Endothelial cell of umbilical vein (primary cell): Measurements from ENCODE around the gene OR2Z1. TPM values are rescaled to one million over a fixed set of nuclear protein-coding genes. Genes with fewer than 3 reads are reported as not detected.

Experiments
- BruUV-seq: library from RNA; stranded (reverse); fragments of 400-500 nt; replicated peaks from 2 replicates; lab custom pipeline; 2021; lab: Mats Ljungman, UMichigan
- CTCF ChIA-PET: fragments of 300-600, 350-600 bp; sonication (Branson Sonifier 250); formaldehyde crosslinking; loops from one replicate; lab custom pipeline; 2021; ENCODE audit warnings: antibody characterized with exemption, inconsistent platforms; lab: Charles Lee
- POLR2A ChIA-PET: fragments of 300-600, 350-600 bp; sonication (Branson Sonifier 250); formaldehyde crosslinking; loops from one replicate; lab custom pipeline; 2021; ENCODE audit warnings: antibody characterized with exemption, inconsistent platforms; lab: Charles Lee
- DNase-seq: peaks from one replicate; pipeline ENCODE4 v3.0.0-alpha.2; 2011; ENCODE audit warnings: low read depth, low spot score
- FAIRE-seq: peaks from 2 replicates; lab custom pipeline; 2011; peaks lifted over from hg19 to GRCh38; lab: Jason Lieb, UNC
- H2AFZ ChIP-seq: 2 replicates; pipeline ENCODE4 v1.6.0; 2012; ENCODE audit warnings: low read depth, low read length, control low read depth, inconsistent platforms
- H3K27ac ChIP-seq: 2 replicates; pipeline ENCODE4 v1.5.1; 2011; ENCODE audit warnings: low read depth, mild to moderate bottlenecking, control low read depth, low read length, moderate library complexity; ENCODE audit not compliant: insufficient read depth
- H3K27me3 ChIP-seq, 2 experiments: 2 replicates each; pipeline versions ENCODE4 v1.6.0 to v1.6.1; 2011; ENCODE audit warnings: low read length in 2 of 2, mixed read lengths in 1 of 2; ENCODE audit not compliant: control insufficient read depth in 2 of 2, insufficient read depth in 2 of 2
- H3K36me3 ChIP-seq, 2 experiments: 2 replicates in 1 of 2; 3 replicates in 1 of 2; pipeline ENCODE4 v1.5.1; 2011; ENCODE audit warnings: low read length in 2 of 2, mild to moderate bottlenecking in 1 of 2, moderate library complexity in 1 of 2; ENCODE audit not compliant: control insufficient read depth in 2 of 2, insufficient read depth in 2 of 2; ENCODE audit errors: extremely low read depth in 1 of 2
- H3K4me1 ChIP-seq: 3 replicates; pipeline ENCODE4 v1.5.1; 2011; ENCODE audit warnings: mild to moderate bottlenecking, low read length; ENCODE audit not compliant: control insufficient read depth, insufficient read depth; ENCODE audit errors: extremely low read depth
- H3K4me2 ChIP-seq: 2 replicates; pipeline ENCODE4 v1.6.1; 2011; ENCODE audit warnings: low read length, control low read depth, mixed read lengths; ENCODE audit not compliant: insufficient read depth
- H3K4me3 ChIP-seq, 3 experiments: fragments of 200-600 bp in 1 of 3; sonication (generic), shearing (Covaris generic) in 1 of 3; replicated peaks in 1 of 3; 2 replicates each; pipeline ENCODE4 v1.5.1; 2011 to 2016; ENCODE audit warnings: control low read depth in 3 of 3, low read length in 3 of 3, mild to moderate bottlenecking in 2 of 3, inconsistent platforms in 1 of 3, low read depth in 1 of 3, moderate library complexity in 1 of 3; ENCODE audit not compliant: insufficient read depth in 1 of 3
- H3K79me2 ChIP-seq: 2 replicates; pipeline ENCODE4 v1.6.0; 2012; ENCODE audit warnings: low read length, inconsistent platforms; ENCODE audit not compliant: control insufficient read depth, insufficient read depth
- H3K9ac ChIP-seq: replicated peaks from 2 replicates; pipeline ENCODE3; 2011; ENCODE audit warnings: low read length, control low read depth; ENCODE audit not compliant: insufficient read depth; ENCODE audit errors: extremely low read depth
- H3K9me1 ChIP-seq: replicated peaks from 3 replicates; pipeline ENCODE4 v1.6.0; 2011; ENCODE audit warnings: mild to moderate bottlenecking, low read length; ENCODE audit not compliant: control insufficient read depth, insufficient read depth; ENCODE audit errors: extremely low read depth
- H3K9me3 ChIP-seq: replicated peaks from 2 replicates; pipeline ENCODE4 v1.5.1; 2012; ENCODE audit warnings: low read length, inconsistent platforms; ENCODE audit not compliant: control insufficient read depth, insufficient read depth
- H4K20me1 ChIP-seq: replicated peaks from 2 replicates; pipeline ENCODE3; 2011; ENCODE audit warnings: mild to moderate bottlenecking, low read length; ENCODE audit not compliant: control insufficient read depth, insufficient read depth; ENCODE audit errors: extremely low read depth
- EZH2 ChIP-seq: IDR thresholded peaks from 2 replicates; pipeline ENCODE4 v1.6.1; 2012; ENCODE audit warnings: borderline replicate concordance, low read depth, mild to moderate bottlenecking, moderate library complexity, low read length, inconsistent platforms; ENCODE audit not compliant: severe bottlenecking
- FOS ChIP-seq: IDR thresholded peaks from 2 replicates; pipeline ENCODE4 v1.6.1; 2011; ENCODE audit warnings: mild to moderate bottlenecking, low read length, moderate library complexity, borderline replicate concordance; ENCODE audit not compliant: insufficient read depth
- GATA2 ChIP-seq: IDR thresholded peaks from 2 replicates; pipeline ENCODE4 v1.7.0; 2011; ENCODE audit warnings: low read depth, mild to moderate bottlenecking, moderate library complexity, mixed read lengths, low read length; ENCODE audit not compliant: insufficient read length, insufficient read depth
- JUN ChIP-seq: IDR thresholded peaks from 2 replicates; pipeline ENCODE4 v1.6.1; 2011; ENCODE audit warnings: borderline replicate concordance, low read depth; ENCODE audit not compliant: insufficient read length, insufficient read depth
- MYC ChIP-seq: IDR thresholded peaks from one replicate; pipeline ENCODE4 v1.6.1; 2011; ENCODE audit warnings: mild to moderate bottlenecking, low read depth, low read length
- POLR2A ChIP-seq: IDR thresholded peaks from 2 replicates; pipeline ENCODE4 v1.6.1; 2012; ENCODE audit warnings: low read depth, mild to moderate bottlenecking, control low read depth, low read length
- POLR2AphosphoS5 ChIP-seq: IDR thresholded peaks from 2 replicates; pipeline ENCODE4 v1.6.1; 2012; ENCODE audit warnings: low read depth, mild to moderate bottlenecking, control low read depth, low read length, moderate library complexity; ENCODE audit not compliant: insufficient read depth
- dilution Hi-C: fragments of 300-500 bp; cut with MboI; formaldehyde crosslinking; loops from one replicate; pipeline ENCODE4 v1.15.0; 2019; ENCODE audit warnings: low sequenced_read_pairs; ENCODE audit not compliant: extremely low pct_ligation_motif_present
- intact Hi-C: fragments of 100-400 bp; cut with micrococcal nuclease; formaldehyde crosslinking; loops from one replicate; pipeline ENCODE4 v1.10.0; 2022
- polyA plus RNA-seq, 4 experiments: library from polyadenylated mRNA; depleted of rRNA in 3 of 4; stranded (reverse) in 3 of 4; unstranded in 1 of 4; fragments of >200 nt; gene quantifications; 2 replicates each; pipeline versions ENCODE4 v1.2.1 to v1.2.3, GENCODE V29; 2011 to 2012; ENCODE audit warnings: missing spikeins in 1 of 4
- total RNA-seq: library from RNA; stranded (reverse); gene quantifications from 2 replicates; pipeline ENCODE4 v1.2.3, GENCODE V29; 2021
- TF ChIP-seq, protein P1 (sequence below): IDR thresholded peaks from 2 replicates; pipeline ENCODE4 v1.6.1; 2011; ENCODE audit not compliant: insufficient read depth, insufficient read length
- TF ChIP-seq, protein P2 (sequence below), 2 donors: IDR thresholded peaks; 1 replicate in 1 of 2; 2 replicates in 1 of 2; pipeline ENCODE4 v1.5.1; 2011; ENCODE audit warnings: low read length in 2 of 2, mild to moderate bottlenecking in 2 of 2, moderate library complexity in 2 of 2, control low read depth in 1 of 2, inconsistent platforms in 1 of 2, low read depth in 1 of 2; ENCODE audit not compliant: insufficient read depth in 1 of 2; ENCODE audit errors: extremely low read depth in 1 of 2

The OR2Z1 gene
- total and polyA plus RNA-seq, 2 donors (not counting 3 experiments of a cell fraction or from before 2014, with no cell fraction given), result not detected

DNA sequence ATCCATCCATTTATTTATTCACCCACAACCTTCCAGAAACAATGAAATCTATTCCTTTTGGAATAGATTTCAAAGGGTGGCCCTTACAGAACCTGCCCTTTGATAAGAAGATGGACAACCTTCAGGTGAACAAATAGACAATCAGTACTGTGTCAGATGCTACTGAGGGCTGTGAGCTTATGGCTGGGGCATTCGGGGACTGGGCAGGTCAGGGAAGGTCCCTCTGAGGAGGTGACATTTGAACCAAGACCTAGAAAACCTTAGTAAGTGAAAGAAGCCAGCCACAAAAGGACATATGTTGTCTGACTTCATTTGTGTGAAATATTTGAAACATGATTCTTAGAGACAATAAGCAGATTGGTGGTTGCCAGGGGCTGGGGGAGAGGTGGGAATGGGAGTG, 38.5 kb upstream of the OR2Z1 start:
- H3K4me3 ChIP-seq, result no peak overlapping the region
- no peaks in the 10 kb centered on the region for H3K36me3 ChIP-seq
- H3K9ac ChIP-seq, result no peak overlapping the region
- TF ChIP-seq EZH2 (no peak), FOS (no peak), MYC (no peak), POLR2AphosphoS5 (no peak), JUN (no peak), POLR2A (no peak), GATA2 (no peak)
- TF ChIP-seq, protein P1, sequence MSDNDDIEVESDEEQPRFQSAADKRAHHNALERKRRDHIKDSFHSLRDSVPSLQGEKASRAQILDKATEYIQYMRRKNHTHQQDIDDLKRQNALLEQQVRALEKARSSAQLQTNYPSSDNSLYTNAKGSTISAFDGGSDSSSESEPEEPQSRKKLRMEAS, result no peak
- TF ChIP-seq, protein P2, sequence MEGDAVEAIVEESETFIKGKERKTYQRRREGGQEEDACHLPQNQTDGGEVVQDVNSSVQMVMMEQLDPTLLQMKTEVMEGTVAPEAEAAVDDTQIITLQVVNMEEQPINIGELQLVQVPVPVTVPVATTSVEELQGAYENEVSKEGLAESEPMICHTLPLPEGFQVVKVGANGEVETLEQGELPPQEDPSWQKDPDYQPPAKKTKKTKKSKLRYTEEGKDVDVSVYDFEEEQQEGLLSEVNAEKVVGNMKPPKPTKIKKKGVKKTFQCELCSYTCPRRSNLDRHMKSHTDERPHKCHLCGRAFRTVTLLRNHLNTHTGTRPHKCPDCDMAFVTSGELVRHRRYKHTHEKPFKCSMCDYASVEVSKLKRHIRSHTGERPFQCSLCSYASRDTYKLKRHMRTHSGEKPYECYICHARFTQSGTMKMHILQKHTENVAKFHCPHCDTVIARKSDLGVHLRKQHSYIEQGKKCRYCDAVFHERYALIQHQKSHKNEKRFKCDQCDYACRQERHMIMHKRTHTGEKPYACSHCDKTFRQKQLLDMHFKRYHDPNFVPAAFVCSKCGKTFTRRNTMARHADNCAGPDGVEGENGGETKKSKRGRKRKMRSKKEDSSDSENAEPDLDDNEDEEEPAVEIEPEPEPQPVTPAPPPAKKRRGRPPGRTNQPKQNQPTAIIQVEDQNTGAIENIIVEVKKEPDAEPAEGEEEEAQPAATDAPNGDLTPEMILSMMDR (IDR thresholded peaks at IDR 0.05; ENCODE audit: extremely low read depth in 1 of 2, insufficient read depth in 1 of 2, low read depth in 1 of 2, low read length in 2 of 2), result no peak
- H2AFZ ChIP-seq, result no peak overlapping the region
- H4K20me1 ChIP-seq, result no peaks in the 10 kb centered on the region
- DNase-seq, result no peak
- H3K9me3 ChIP-seq, result no peaks in the 10 kb centered on the region
- ChIA-PET CTCF (no interaction called here), POLR2A (no interaction called here)
- H3K27me3 ChIP-seq, result no peaks in the 10 kb centered on the region
- BruUV-seq, result no TSS peak
- H3K4me2 ChIP-seq, result no peak overlapping the region
- dilution Hi-C loops, result no loop called here
- no peak for FAIRE-seq
- H3K9me1 ChIP-seq, result no peaks in the 10 kb centered on the region
- H3K27ac ChIP-seq, result no peak overlapping the region
- intact Hi-C loops, result no loop called here
- H3K79me2 ChIP-seq, result no peaks in the 10 kb centered on the region
- H3K4me1 ChIP-seq, result no peaks in the 10 kb centered on the region
